ENCODE results near the gene TENM4. TPM values are rescaled to one million over a fixed set of nuclear protein-coding genes. Genes with fewer than 3 reads are reported as not detected.

TENM4 gene
- total RNA-seq, 2 experiments from 2014 or later, result not detected

- H3K4me1 ChIP-seq (ENCODE audit: insufficient read depth, low read length, poor library complexity, severe bottlenecking), result no peaks in the 10 kb centered on the region
- H3K9me3 ChIP-seq (ENCODE audit: low read length), result no peaks in the 10 kb centered on the region
- ChIA-PET CTCF (ENCODE audit: unreplicated experiment) (no interaction called here), POLR2A (interaction anchor here (0.7 kb wide), 1 partner anchor 633 kb away, joined by 3 read pairs; no protein-coding TSS in a partner anchor)
- no peaks in the 10 kb centered on the region for H3K9me2 ChIP-seq (ENCODE audit: insufficient read depth, low read length)
- intact Hi-C loops (cut with micrococcal nuclease; ENCODE audit: unreplicated experiment), result no loop called here
- no peaks in the 10 kb centered on the region for H3K79me2 ChIP-seq (ENCODE audit: insufficient read depth, low read depth, low read length)
- no TSS peak for BruUV-seq (replicated peaks)
- no peak overlapping the region for H3K4me2 ChIP-seq (ENCODE audit: low read length)
- H3K27ac ChIP-seq (ENCODE audit: low read depth, low read length, poor library complexity, severe bottlenecking), result no peak overlapping the region
- no peaks in the 10 kb centered on the region for H4K20me1 ChIP-seq (ENCODE audit: insufficient read depth, low read length)
- H3K4me3 ChIP-seq (ENCODE audit: low read depth, low read length, poor library complexity, severe bottlenecking), result no peak overlapping the region
- no peak overlapping the region for H2AFZ ChIP-seq (ENCODE audit: low read length)
- no peak for DNase-seq (ENCODE audit: low spot score)
- TF ChIP-seq EZH2phosphoT487 (IDR thresholded peaks at IDR 0.05; ENCODE audit: borderline replicate concordance, low read depth, low read length) (no peak), CTCF (conservative IDR thresholded peaks at IDR 0.05; ENCODE audit: low read length) (no peak)
- no peaks in the 10 kb centered on the region for H3K36me3 ChIP-seq (ENCODE audit: insufficient read depth, low read length)
Observed at GRCh38 chr11:78807351-78807750, 633.5 kb downstream of the TENM4 start.

GRCh38 chr11:78806214-78807004 lies 634.4 kb downstream of the TENM4 start:
- intact Hi-C loops (cut with micrococcal nuclease; ENCODE audit: unreplicated experiment), result no loop called here
- Histone ChIP-seq H3K36me3 (ENCODE audit: insufficient read depth, low read length) (no peaks in the 10 kb centered on the region), H3K27ac (ENCODE audit: low read depth, low read length, poor library complexity, severe bottlenecking) (no peak overlapping the region), H3K4me3 (ENCODE audit: low read depth, low read length, poor library complexity, severe bottlenecking) (no peak overlapping the region), H3K4me2 (ENCODE audit: low read length) (no peak overlapping the region), H3K9me3 (ENCODE audit: low read length) (no peaks in the 10 kb centered on the region), H4K20me1 (ENCODE audit: insufficient read depth, low read length) (no peaks in the 10 kb centered on the region), H3K79me2 (ENCODE audit: insufficient read depth, low read depth, low read length) (no peaks in the 10 kb centered on the region), H3K4me1 (ENCODE audit: insufficient read depth, low read length, poor library complexity, severe bottlenecking) (no peaks in the 10 kb centered on the region), H3K9me2 (ENCODE audit: insufficient read depth, low read length) (no peaks in the 10 kb centered on the region), H2AFZ (ENCODE audit: low read length) (no peak overlapping the region)
- no TSS peak for BruUV-seq (replicated peaks)
- CTCF ChIA-PET (ENCODE audit: unreplicated experiment), result no interaction called here
- no peak for DNase-seq (ENCODE audit: low spot score)
- TF ChIP-seq EZH2phosphoT487 (IDR thresholded peaks at IDR 0.05; ENCODE audit: borderline replicate concordance, low read depth, low read length) (no peak), CTCF (conservative IDR thresholded peaks at IDR 0.05; ENCODE audit: low read length) (no peak)
- POLR2A ChIA-PET, result no interaction called here

- intact Hi-C loops (cut with micrococcal nuclease; ENCODE audit: unreplicated experiment), result no loop called here
Observed at GRCh38 chr11:78804991-78805390, 635.8 kb downstream of the TENM4 start.

More at GRCh38 chr11:78804991-78805390, 635.8 kb downstream of the TENM4 start:
- Histone ChIP-seq H3K79me2 (ENCODE audit: insufficient read depth, low read depth, low read length) (no peaks in the 10 kb centered on the region), H3K9me2 (ENCODE audit: insufficient read depth, low read length) (no peaks in the 10 kb centered on the region), H3K36me3 (ENCODE audit: insufficient read depth, low read length) (no peaks in the 10 kb centered on the region), H4K20me1 (ENCODE audit: insufficient read depth, low read length) (no peaks in the 10 kb centered on the region), H3K4me3 (ENCODE audit: low read depth, low read length, poor library complexity, severe bottlenecking) (no peak overlapping the region), H3K27ac (ENCODE audit: low read depth, low read length, poor library complexity, severe bottlenecking) (no peak overlapping the region), H3K4me1 (ENCODE audit: insufficient read depth, low read length, poor library complexity, severe bottlenecking) (no peaks in the 10 kb centered on the region), H3K4me2 (ENCODE audit: low read length) (no peak overlapping the region), H3K9me3 (ENCODE audit: low read length) (no peaks in the 10 kb centered on the region), H2AFZ (ENCODE audit: low read length) (no peak overlapping the region)
- ChIA-PET POLR2A (interaction anchor here (0.7 kb wide), 1 partner anchor 40 kb away, joined by 3 read pairs; no protein-coding TSS in a partner anchor), CTCF (ENCODE audit: unreplicated experiment) (no interaction called here)
- DNase-seq (ENCODE audit: low spot score), result no peak
- no TSS peak for BruUV-seq (replicated peaks)
- TF ChIP-seq CTCF (conservative IDR thresholded peaks at IDR 0.05; ENCODE audit: low read length), result no peak
- TF ChIP-seq EZH2phosphoT487 (IDR thresholded peaks at IDR 0.05; ENCODE audit: borderline replicate concordance, low read depth, low read length), result no peak
